ENCODE measurements around the gene APC. TPM values are rescaled to one million over a fixed set of nuclear protein-coding genes. Genes with fewer than 3 reads are reported as not detected.

Gene APC
- total and polyA plus RNA-seq, 8 donors: 32.2 to 52.0 (median 43.2) TPM

- Histone ChIP-seq H3K27ac (peak overlapping the region; percentile 67 to 84), H3K4me3 (peak overlapping the region; percentile 69 to 95), H3K9me3 (no peaks in the 10 kb centered on the region), H3K27me3 (no peaks in the 10 kb centered on the region), H3K4me1 (peaks cover 11 to 32% of the 10 kb centered on the region in 2 donors), H3K36me3 (peaks cover 0 to 37% of the 10 kb centered on the region in 2 donors)
- no peak for DNase-seq
- peak; percentile 2 for ATAC-seq
- no peak for TF ChIP-seq CTCF (IDR thresholded peaks at IDR 0.05)
- intact Hi-C loops (cut with DNase I): no loop called here
These were observed 123.9 kb downstream of the APC start for GRCh38 chr5:112861638-112861985.

GRCh38 chr5:112862085-112862484, 124.4 kb downstream of the APC start:
- Histone ChIP-seq H3K36me3 (peaks cover 0 to 42% of the 10 kb centered on the region in 2 donors), H3K27me3 (no peaks in the 10 kb centered on the region), H3K27ac (no peak overlapping the region), H3K9me3 (no peaks in the 10 kb centered on the region), H3K4me3 (peak overlapping the region; percentile 69 to 95), H3K4me1 (peaks cover 11 to 32% of the 10 kb centered on the region in 2 donors)
- ATAC-seq (no peak), DNase-seq (no peak)
- no peak for TF ChIP-seq CTCF (IDR thresholded peaks at IDR 0.05)
- intact Hi-C loops (cut with DNase I): no loop called here

GRCh38 chr5:112863549-112863948, 125.9 kb downstream of the APC start:
- TF ChIP-seq CTCF (IDR thresholded peaks at IDR 0.05): no peak
- H3K27me3 ChIP-seq: no peaks in the 10 kb centered on the region
- DNase-seq (no peak), ATAC-seq (no peak)
- H3K4me3 ChIP-seq: no peak overlapping the region
- H3K9me3 ChIP-seq: no peaks in the 10 kb centered on the region
- H3K4me1 ChIP-seq: peaks cover 11 to 32% of the 10 kb centered on the region in 2 donors
- H3K27ac ChIP-seq: no peak overlapping the region
- intact Hi-C loops (cut with DNase I): no loop called here
- peaks cover 0 to 56% of the 10 kb centered on the region in 2 donors for H3K36me3 ChIP-seq

- intact Hi-C loops (cut with DNase I): no loop called here
- no peaks in the 10 kb centered on the region for H3K9me3 ChIP-seq
- TF ChIP-seq CTCF (IDR thresholded peaks at IDR 0.05): no peak
- DNase-seq: no peak
- no peak overlapping the region for H3K27ac ChIP-seq
- no peaks in the 10 kb centered on the region for H3K27me3 ChIP-seq
- no peak overlapping the region for H3K4me3 ChIP-seq
- peaks cover 11 to 32% of the 10 kb centered on the region in 2 donors for H3K4me1 ChIP-seq
- no peak for ATAC-seq
- H3K36me3 ChIP-seq: peaks cover 0 to 72% of the 10 kb centered on the region in 2 donors
These were observed 127.4 kb downstream of the APC start for GRCh38 chr5:112865128-112865527.

GRCh38 chr5:112866739-112867138, 129.1 kb downstream of the APC start:
- no peak for DNase-seq
- TF ChIP-seq CTCF (IDR thresholded peaks at IDR 0.05): no peak
- Histone ChIP-seq H3K4me1 (peaks cover 7 to 38% of the 10 kb centered on the region in 2 donors), H3K9me3 (no peaks in the 10 kb centered on the region), H3K27me3 (no peaks in the 10 kb centered on the region), H3K4me3 (no peak overlapping the region), H3K36me3 (peaks cover 0 to 88% of the 10 kb centered on the region in 2 donors), H3K27ac (no peak overlapping the region)
- no peak for ATAC-seq
- intact Hi-C loops (cut with DNase I): no loop called here

All from left lung (tissue), 10 donors.